Osteocyte (in vitro differentiated cells): Measurements from ENCODE around the gene GPR143. TPM values are rescaled to one million over a fixed set of nuclear protein-coding genes. Genes with fewer than 3 reads are reported as not detected.

Source experiments
- DNase-seq: peaks from one replicate; pipeline ENCODE4 v3.0.0; 2021; ENCODE audit warnings: mixed read lengths; ENCODE audit not compliant: unreplicated experiment; ENCODE audit errors: extremely low spot score
- H3K27ac Mint-ChIP-seq: one replicate; pipeline ENCODE4 v1.8.0; 2021; ENCODE audit warnings: mild to moderate bottlenecking, mixed read lengths; ENCODE audit not compliant: unreplicated experiment
- H3K27me3 Mint-ChIP-seq: one replicate; pipeline ENCODE4 v1.8.0; 2021; ENCODE audit warnings: mixed read lengths; ENCODE audit not compliant: unreplicated experiment
- H3K36me3 Mint-ChIP-seq: one replicate; pipeline ENCODE4 v1.8.0; 2021; ENCODE audit warnings: mixed read lengths; ENCODE audit not compliant: unreplicated experiment
- H3K4me1 Mint-ChIP-seq: one replicate; pipeline ENCODE4 v1.8.0; 2021; ENCODE audit warnings: mixed read lengths; ENCODE audit not compliant: unreplicated experiment
- H3K4me3 Mint-ChIP-seq: one replicate; pipeline ENCODE4 v1.8.0; 2021; ENCODE audit warnings: mild to moderate bottlenecking, moderate library complexity, mixed read lengths; ENCODE audit not compliant: unreplicated experiment
- H3K9me3 Mint-ChIP-seq: one replicate; pipeline ENCODE4 v1.8.0; 2021; ENCODE audit warnings: mixed read lengths; ENCODE audit not compliant: unreplicated experiment
- total RNA-seq: library from RNA; stranded (reverse); gene quantifications from 2 replicates; pipeline ENCODE4 v1.2.1, GENCODE V29; 2021
- TF ChIP-seq, protein P1 (sequence below): fragments of 200-600 bp; sonication (generic); IDR thresholded peaks from 2 replicates; pipeline ENCODE4 v1.5.0; 2021; ENCODE audit warnings: antibody characterized with exemption, mild to moderate bottlenecking, moderate library complexity

Gene GPR143
- total RNA-seq, 1 donor from 2014 or later: 0.43 TPM

DNA sequence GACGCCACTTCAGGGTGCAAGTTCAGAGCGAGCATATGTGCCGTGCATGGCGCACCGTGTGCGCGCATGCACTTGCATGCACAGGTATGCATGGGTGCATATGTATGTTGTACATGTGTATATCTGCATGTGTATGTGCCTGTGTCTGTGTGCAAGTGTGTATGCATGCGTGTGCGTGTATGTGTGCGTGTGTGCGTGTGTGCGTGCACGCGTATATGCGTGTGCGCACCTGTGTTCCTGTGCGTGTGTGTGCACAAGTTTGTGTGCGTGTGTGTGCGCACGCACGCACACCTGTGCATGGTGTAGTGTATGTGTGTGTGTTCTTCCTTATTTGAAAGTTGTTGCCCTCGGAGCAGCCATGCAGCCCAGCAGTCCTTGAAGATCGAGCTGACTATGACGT, 76.8 kb downstream of the GPR143 start:
- H3K27me3 Mint-ChIP-seq: no peaks in the 10 kb centered on the region
- no peak overlapping the region for H3K27ac Mint-ChIP-seq
- TF ChIP-seq, protein P1, sequence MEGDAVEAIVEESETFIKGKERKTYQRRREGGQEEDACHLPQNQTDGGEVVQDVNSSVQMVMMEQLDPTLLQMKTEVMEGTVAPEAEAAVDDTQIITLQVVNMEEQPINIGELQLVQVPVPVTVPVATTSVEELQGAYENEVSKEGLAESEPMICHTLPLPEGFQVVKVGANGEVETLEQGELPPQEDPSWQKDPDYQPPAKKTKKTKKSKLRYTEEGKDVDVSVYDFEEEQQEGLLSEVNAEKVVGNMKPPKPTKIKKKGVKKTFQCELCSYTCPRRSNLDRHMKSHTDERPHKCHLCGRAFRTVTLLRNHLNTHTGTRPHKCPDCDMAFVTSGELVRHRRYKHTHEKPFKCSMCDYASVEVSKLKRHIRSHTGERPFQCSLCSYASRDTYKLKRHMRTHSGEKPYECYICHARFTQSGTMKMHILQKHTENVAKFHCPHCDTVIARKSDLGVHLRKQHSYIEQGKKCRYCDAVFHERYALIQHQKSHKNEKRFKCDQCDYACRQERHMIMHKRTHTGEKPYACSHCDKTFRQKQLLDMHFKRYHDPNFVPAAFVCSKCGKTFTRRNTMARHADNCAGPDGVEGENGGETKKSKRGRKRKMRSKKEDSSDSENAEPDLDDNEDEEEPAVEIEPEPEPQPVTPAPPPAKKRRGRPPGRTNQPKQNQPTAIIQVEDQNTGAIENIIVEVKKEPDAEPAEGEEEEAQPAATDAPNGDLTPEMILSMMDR: no peak
- H3K9me3 Mint-ChIP-seq: no peaks in the 10 kb centered on the region
- H3K4me3 Mint-ChIP-seq: no peak overlapping the region
- no peak for DNase-seq
- no peaks in the 10 kb centered on the region for H3K4me1 Mint-ChIP-seq
- peaks cover 29% of the 10 kb centered on the region for H3K36me3 Mint-ChIP-seq

DNA sequence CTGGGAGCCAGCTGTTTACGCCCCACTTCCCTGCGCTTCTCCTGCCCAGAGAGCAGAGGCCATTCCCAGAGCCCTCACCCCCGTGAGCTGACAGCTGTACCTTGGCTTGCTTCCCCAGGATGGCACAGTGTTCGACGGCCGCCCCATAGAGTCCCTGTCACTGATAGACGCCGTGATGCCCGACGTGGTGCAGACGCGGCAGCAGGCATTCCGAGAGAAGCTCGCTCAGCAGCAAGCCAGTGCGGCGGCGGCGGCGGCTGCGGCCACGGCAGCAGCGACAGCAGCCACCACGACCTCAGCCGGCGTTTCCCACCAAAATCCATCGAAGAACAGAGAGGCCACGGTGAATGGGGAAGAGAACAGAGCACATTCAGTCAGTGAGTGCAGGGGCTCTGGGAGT, 77.7 kb downstream of the GPR143 start:
- Mint-ChIP-seq H3K4me1 (no peaks in the 10 kb centered on the region), H3K4me3 (no peak overlapping the region), H3K36me3 (peaks cover 24% of the 10 kb centered on the region), H3K9me3 (no peaks in the 10 kb centered on the region), H3K27me3 (no peaks in the 10 kb centered on the region), H3K27ac (no peak overlapping the region)
- TF ChIP-seq, protein P1: no peak
- no peak for DNase-seq

DNA sequence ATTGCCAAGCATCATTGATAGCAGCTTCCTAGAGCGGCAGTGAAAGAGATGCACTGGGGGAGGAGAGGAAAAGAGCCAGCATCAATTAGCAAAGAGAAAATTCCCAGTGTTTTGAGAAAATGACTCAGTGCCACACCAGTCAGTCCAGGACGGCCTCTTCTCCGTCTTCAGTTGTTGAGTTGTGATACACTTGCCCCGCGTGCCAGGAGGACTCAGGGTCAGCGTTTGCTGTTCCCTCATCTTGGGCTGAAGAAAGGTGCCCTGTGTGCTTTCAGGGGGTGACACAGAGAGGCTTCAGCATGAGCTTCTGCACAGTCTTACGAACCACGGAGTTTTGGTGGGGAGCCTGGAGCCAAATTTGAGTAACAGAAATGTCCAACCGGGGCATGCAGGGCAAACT, 82.3 kb downstream of the GPR143 start:
- no peaks in the 10 kb centered on the region for H3K4me1 Mint-ChIP-seq
- H3K4me3 Mint-ChIP-seq: no peak overlapping the region
- H3K9me3 Mint-ChIP-seq: no peaks in the 10 kb centered on the region
- H3K36me3 Mint-ChIP-seq: peaks cover 17% of the 10 kb centered on the region
- TF ChIP-seq, protein P1: no peak
- no peak overlapping the region for H3K27ac Mint-ChIP-seq
- H3K27me3 Mint-ChIP-seq: no peaks in the 10 kb centered on the region
- no peak for DNase-seq

DNA sequence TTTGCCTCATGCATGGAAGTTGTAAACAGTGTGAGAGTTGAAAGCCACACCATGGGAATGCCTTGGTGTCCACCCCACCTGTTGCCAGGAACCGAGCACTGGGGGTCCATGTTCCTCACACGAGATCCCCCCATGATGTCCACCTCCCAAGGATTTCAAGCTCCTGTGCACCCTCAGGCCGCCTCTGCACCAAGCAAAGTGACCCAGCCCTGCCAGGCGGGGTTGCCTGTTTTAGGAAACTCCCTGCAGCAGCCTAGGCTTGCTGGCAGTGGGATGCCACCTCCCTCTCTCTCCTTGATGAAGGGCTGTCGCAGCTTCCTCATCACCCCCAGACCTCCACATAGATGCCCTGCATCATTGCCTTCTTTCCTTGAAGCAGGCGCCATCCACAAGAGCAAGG, 82.8 kb downstream of the GPR143 start:
- no peaks in the 10 kb centered on the region for H3K4me1 Mint-ChIP-seq
- no peak overlapping the region for H3K4me3 Mint-ChIP-seq
- TF ChIP-seq, protein P1: no peak
- DNase-seq: no peak
- H3K27ac Mint-ChIP-seq: no peak overlapping the region
- H3K9me3 Mint-ChIP-seq: peaks cover 3% of the 10 kb centered on the region
- H3K27me3 Mint-ChIP-seq: no peaks in the 10 kb centered on the region
- peaks cover 13% of the 10 kb centered on the region for H3K36me3 Mint-ChIP-seq

DNA sequence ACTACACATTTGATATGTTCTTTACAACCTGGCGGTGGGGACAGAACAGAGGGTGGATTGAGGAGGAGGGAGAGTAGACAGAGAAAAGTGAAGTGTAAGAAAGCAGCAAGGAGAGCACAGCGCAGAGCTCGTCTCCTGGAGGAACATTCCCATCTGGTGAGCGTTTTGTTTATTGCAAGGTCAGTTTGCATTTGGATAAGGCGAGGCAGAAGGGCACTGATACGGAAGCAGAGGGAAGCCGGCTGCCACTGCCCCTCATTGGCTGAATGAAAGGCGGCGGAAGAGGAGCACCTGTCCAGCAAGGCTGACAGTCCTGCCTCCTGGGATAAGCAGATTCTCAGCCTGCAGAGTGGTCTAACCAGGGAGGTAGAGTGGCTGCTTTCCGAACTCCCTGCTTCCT, 83.2 kb downstream of the GPR143 start:
- no peak for DNase-seq
- peaks cover 7% of the 10 kb centered on the region for H3K9me3 Mint-ChIP-seq
- H3K27me3 Mint-ChIP-seq: no peaks in the 10 kb centered on the region
- peaks cover 13% of the 10 kb centered on the region for H3K36me3 Mint-ChIP-seq
- no peaks in the 10 kb centered on the region for H3K4me1 Mint-ChIP-seq
- no peak overlapping the region for H3K4me3 Mint-ChIP-seq
- TF ChIP-seq, protein P1: peak; percentile 31
- peak overlapping the region; percentile 62 for H3K27ac Mint-ChIP-seq
